ENCODE results near the gene MED12L.

DNA sequence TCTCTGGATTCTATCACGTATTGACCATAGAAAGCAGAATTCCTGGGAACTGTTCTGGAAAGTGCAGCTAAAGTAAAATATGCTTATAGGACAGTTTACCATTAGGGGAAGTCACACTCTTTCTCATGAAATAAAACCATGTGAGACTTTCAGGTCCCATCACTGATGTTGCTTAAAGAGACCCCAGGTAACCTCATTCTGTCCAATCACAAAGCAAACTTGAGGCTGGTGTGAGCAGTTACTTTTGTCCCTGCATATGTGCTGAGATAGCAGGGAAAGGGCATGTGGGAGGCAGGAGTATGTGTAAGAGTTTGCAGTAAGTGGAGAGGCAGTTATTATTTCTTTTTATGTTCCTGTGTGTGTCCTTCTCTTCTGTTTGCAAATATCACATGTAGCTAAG, 215.1 kb downstream of the MED12L start:
- TF ChIP-seq, protein P1, sequence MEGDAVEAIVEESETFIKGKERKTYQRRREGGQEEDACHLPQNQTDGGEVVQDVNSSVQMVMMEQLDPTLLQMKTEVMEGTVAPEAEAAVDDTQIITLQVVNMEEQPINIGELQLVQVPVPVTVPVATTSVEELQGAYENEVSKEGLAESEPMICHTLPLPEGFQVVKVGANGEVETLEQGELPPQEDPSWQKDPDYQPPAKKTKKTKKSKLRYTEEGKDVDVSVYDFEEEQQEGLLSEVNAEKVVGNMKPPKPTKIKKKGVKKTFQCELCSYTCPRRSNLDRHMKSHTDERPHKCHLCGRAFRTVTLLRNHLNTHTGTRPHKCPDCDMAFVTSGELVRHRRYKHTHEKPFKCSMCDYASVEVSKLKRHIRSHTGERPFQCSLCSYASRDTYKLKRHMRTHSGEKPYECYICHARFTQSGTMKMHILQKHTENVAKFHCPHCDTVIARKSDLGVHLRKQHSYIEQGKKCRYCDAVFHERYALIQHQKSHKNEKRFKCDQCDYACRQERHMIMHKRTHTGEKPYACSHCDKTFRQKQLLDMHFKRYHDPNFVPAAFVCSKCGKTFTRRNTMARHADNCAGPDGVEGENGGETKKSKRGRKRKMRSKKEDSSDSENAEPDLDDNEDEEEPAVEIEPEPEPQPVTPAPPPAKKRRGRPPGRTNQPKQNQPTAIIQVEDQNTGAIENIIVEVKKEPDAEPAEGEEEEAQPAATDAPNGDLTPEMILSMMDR (IDR thresholded peaks at IDR 0.05), result no peak
- no peak for TF ChIP-seq POLR2A (IDR thresholded peaks at IDR 0.05)
